ENCODE results near the gene CHGA.

CHGA gene

DNA sequence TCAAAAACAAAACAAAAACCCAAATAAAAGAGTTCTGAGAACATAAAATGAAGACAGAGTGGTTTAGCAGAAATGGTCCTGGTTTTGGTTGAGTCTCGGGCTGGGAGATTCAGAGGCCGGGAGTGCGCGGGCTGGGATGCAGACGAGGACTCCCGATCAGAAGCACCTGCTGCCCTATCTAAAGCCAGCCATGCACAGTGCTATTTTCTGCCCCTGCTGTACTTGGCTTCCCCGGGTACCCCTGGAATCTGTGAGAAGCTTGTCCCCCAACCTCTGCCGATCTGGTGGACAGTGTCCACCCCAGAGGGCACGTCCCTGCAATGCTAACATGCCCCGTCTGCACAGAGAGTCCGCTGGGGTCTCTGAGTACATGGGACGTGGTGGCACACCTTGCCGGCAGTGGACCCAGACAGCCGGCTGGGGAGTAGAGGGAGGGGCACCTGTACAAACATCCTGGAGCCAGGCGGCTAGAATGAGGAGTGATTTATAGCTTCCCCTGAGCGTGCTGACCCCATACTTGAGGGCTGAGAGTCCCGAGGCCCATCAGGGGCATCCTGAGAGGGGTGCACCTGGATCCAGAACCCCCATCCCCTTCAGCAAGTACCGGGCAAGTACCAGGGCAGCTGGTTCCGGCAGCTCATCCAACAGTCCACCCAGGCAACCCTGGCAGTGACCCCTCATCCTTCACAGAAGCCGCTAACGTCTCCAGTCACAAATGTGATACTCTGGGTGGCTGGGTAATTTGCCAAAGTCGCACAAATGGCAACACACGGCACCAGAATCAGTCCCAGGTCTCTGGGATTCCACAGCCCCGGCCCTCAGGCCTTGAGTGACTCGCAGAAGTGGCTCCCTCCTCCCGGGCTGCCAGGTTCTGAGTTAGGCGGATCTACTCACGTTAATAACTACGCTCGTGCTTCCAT is 37.1 kb downstream of the CHGA start:
- no peak for DNase-seq (ENCODE audit: low read depth)
- TF ChIP-seq, protein P1, sequence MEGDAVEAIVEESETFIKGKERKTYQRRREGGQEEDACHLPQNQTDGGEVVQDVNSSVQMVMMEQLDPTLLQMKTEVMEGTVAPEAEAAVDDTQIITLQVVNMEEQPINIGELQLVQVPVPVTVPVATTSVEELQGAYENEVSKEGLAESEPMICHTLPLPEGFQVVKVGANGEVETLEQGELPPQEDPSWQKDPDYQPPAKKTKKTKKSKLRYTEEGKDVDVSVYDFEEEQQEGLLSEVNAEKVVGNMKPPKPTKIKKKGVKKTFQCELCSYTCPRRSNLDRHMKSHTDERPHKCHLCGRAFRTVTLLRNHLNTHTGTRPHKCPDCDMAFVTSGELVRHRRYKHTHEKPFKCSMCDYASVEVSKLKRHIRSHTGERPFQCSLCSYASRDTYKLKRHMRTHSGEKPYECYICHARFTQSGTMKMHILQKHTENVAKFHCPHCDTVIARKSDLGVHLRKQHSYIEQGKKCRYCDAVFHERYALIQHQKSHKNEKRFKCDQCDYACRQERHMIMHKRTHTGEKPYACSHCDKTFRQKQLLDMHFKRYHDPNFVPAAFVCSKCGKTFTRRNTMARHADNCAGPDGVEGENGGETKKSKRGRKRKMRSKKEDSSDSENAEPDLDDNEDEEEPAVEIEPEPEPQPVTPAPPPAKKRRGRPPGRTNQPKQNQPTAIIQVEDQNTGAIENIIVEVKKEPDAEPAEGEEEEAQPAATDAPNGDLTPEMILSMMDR (IDR thresholded peaks at IDR 0.05; ENCODE audit: low read depth, low read length), result no peak
- TF ChIP-seq MYC (IDR thresholded peaks at IDR 0.05; ENCODE audit: low read depth, low read length), result no peak
- TF ChIP-seq, protein P2, sequence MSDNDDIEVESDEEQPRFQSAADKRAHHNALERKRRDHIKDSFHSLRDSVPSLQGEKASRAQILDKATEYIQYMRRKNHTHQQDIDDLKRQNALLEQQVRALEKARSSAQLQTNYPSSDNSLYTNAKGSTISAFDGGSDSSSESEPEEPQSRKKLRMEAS (IDR thresholded peaks at IDR 0.05; ENCODE audit: low read depth, low read length), result no peak
- no peak for TF ChIP-seq POLR2A (IDR thresholded peaks at IDR 0.05; ENCODE audit: extremely low read depth, insufficient read length)

DNA sequence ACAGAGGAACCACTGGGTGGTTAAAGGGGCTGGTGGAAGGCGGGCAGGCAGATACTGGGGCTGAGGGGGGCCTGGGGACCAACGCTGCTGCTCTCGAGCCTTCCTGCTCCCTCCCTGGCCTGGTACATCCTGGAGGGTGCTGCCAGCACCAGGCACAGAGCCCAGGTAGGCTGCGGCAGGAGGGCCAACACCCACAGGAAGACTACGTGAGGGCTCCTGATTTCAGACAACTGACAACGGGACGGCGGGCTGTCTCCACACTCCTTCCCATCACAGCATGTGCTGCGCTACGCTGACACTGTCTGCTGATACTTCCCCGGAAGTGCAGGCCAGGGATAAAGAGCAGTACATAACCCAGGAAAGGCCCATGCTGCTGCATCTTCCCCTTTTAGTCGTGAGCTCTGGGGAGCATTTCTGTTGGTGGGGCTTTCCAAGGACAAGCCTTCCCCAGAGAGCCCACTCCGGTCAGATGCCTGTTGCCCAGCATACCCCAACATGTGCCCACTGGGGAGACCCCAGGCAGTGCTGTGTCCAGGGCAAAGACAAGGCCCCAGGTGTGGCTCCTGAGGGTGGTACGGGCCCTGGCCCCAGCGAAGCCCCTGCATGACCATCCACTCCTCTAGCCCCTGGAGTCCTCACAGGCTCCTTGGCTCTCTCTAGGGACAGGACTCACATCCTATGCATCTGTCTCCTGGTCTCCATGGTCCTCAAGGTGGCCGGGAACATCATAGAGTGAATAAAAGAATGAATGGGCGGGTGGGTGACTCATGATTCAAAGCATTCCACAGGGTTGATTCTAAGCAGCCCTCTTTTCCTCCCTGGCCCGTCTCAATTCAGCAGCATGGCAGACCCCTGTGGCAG is 38.0 kb downstream of the CHGA start:
- TF ChIP-seq MYC (IDR thresholded peaks at IDR 0.05; ENCODE audit: low read depth, low read length), result no peak
- H3K4me3 ChIP-seq (ENCODE audit: low read depth, low read length), result no peak overlapping the region
- DNase-seq (ENCODE audit: low read depth), result no peak

More for the DNA sequence above, 37.1 kb downstream of the CHGA start:
- H3K4me3 ChIP-seq (ENCODE audit: low read depth, low read length), result no peak overlapping the region

DNA sequence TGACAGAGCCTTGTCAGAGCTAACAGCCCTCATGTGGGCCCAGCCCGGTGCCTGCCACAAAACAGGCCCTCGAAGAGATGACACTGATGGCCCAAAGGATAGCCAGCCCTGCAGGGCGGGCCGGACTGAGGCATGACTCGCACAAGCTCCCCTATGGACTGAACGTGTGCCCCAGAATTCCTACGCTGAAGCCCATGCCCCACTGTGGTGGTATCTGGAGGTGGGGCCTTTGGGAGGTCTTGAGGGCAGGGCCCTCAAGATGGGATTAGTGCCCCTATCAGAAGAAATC is 38.6 kb downstream of the CHGA start:
- H3K4me3 ChIP-seq (ENCODE audit: low read depth, low read length), result no peak overlapping the region
- TF ChIP-seq, protein P1 (IDR thresholded peaks at IDR 0.05; ENCODE audit: low read depth, low read length), result no peak
- TF ChIP-seq MYC (IDR thresholded peaks at IDR 0.05; ENCODE audit: low read depth, low read length), result no peak
- TF ChIP-seq, protein P2 (IDR thresholded peaks at IDR 0.05; ENCODE audit: low read depth, low read length), result no peak
- no peak for TF ChIP-seq POLR2A (IDR thresholded peaks at IDR 0.05; ENCODE audit: extremely low read depth, insufficient read length)
- DNase-seq (ENCODE audit: low read depth), result no peak

DNA sequence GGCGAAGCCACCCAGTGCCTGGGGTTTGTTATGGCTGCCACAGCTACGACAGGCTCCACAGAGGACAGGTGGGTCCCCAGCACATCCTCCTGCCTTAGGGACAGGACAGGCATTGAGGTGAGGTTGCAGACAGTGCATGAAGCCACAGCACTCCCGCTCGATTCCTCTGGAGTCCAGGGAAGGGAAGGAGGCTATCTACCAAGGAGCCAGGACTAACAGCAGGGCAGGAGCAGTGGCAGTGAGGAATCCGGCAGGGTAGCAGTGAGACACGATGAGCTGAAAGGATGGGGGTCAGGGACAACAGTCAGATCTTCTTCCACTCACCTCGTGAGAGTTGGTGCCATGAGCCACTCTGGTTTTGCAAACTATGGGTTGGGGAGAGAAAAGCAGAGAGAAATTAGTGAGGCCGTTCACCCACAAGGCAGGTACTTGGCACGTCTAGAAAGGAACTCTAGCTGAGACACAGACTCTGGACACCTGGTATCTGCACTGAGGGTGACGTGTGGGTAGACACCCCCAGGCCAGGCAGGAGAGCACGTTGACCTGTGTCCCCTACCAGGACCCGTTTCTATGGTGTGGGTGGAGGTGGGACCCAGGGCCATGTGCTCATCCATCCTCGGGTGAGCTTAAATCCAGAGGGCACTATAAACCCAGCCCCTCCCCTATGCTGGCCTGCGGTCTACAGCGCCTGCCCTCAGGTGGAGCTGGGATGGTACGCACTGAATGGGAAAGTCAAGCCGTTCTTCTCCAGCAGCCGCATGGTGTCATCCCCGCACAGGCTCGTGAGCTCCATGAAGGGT is 39.3 kb downstream of the CHGA start:
- H3K4me3 ChIP-seq (ENCODE audit: low read depth, low read length), result no peak overlapping the region
- TF ChIP-seq, protein P1 (IDR thresholded peaks at IDR 0.05; ENCODE audit: low read depth, low read length), result no peak
- TF ChIP-seq MYC (IDR thresholded peaks at IDR 0.05; ENCODE audit: low read depth, low read length), result no peak
- TF ChIP-seq POLR2A (IDR thresholded peaks at IDR 0.05; ENCODE audit: extremely low read depth, insufficient read length), result no peak
- TF ChIP-seq, protein P2 (IDR thresholded peaks at IDR 0.05; ENCODE audit: low read depth, low read length), result no peak
- DNase-seq (ENCODE audit: low read depth), result no peak

DNA sequence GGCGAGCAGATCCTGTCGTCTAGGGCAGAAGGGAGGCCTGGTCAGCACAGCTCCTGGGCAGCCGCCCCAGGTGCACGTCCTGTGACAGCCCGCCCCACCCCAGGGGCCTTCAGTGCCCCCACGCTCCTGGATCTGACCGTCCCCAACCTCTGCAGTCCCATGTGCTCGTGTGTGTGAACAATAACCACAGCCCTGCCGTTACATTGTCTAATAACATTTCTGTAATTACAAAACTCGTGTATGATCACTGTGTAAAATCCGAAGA is 39.8 kb downstream of the CHGA start:
- H3K4me3 ChIP-seq (ENCODE audit: low read depth, low read length), result no peak overlapping the region
- no peak for TF ChIP-seq POLR2A (IDR thresholded peaks at IDR 0.05; ENCODE audit: extremely low read depth, insufficient read length)
- TF ChIP-seq, protein P2 (IDR thresholded peaks at IDR 0.05; ENCODE audit: low read depth, low read length), result no peak
- no peak for TF ChIP-seq MYC (IDR thresholded peaks at IDR 0.05; ENCODE audit: low read depth, low read length)
- TF ChIP-seq, protein P1 (IDR thresholded peaks at IDR 0.05; ENCODE audit: low read depth, low read length), result no peak
- no peak for DNase-seq (ENCODE audit: low read depth)
